ENCODE measurements around the gene FRMPD2.

FRMPD2 gene

GRCh38 chr10:48274636-48275035 lies at the start of gene FRMPD2:
FRMPD2 (minus strand) TSS chr10:48274696; CDS start chr10:48274567, 129 bp downstream.
- DNase-seq (ENCODE audit: low read depth), result no peak

DNA sequence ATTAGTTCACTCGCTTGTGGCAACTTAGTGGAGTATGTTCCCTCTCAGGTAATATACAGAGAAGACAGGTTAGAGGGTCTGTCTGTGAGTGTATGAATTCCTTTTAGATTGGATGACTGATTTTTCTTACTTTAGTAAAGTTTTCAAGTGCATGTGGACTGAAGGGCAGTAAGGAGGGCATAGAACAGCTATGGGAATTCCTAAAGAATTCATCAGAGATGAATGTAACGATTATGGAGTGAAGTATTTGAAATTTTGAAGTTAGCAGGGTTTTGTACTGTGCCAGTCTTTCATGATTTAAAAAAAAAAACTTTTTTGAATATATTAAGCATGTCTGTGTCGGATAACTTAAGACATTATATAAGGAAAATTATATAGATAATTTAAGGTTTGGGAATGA lies 47.5 kb upstream of the FRMPD2 start:
- DNase-seq (ENCODE audit: low read depth), result no peak

- DNase-seq (ENCODE audit: low read depth), result no peak
Measured at GRCh38 chr10:48317321-48317990, 43.0 kb upstream of the FRMPD2 start.

DNA sequence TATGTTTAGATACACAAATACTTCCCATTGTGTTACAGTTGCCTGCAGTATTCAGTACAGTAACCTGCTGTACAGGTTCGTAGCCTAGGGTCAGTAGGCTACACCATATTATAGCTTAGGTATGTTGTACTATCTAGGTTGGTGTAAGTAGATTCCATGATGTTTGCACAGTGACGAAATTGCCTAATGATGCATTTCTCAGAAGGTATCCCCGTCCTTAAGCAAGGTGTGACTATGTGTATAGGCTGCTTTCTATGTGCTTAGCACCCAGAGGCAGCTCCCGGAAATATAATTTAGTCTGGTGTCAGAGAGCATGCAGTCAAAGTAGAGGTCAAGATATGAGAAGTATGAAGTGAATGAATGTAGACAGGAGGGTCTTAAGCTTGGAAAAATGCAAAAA lies 41.7 kb upstream of the FRMPD2 start:
- no peak for DNase-seq (ENCODE audit: low read depth)

- DNase-seq (ENCODE audit: low read depth), result no peak
Measured at GRCh38 chr10:48314107-48314506, 39.6 kb upstream of the FRMPD2 start.

GRCh38 chr10:48309711-48310226 lies 35.3 kb upstream of the FRMPD2 start:
- DNase-seq (ENCODE audit: low read depth), result no peak

DNA sequence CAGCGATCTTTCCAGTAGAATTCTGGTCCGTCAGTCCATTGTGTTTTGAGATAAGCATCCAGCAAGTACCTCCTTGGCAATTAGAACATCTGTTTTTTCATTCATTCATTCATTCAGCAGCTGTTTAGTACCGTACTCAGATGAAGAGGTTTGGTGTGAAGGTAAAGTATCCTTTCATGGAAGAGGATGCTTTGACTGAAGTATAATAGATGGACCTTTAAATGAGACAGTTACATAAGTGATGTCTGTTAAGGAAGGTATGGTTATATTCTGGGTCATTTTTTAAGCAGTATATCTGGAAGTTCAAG lies 33.2 kb upstream of the FRMPD2 start:
- DNase-seq (ENCODE audit: low read depth), result no peak

GRCh38 chr10:48306870-48307710 lies 32.6 kb upstream of the FRMPD2 start:
- no peak for DNase-seq (ENCODE audit: low read depth)

GRCh38 chr10:48306265-48306869 lies 31.9 kb upstream of the FRMPD2 start, which contains the start of gene MAPK8:
MAPK8 (plus strand) TSS chr10:48306677; CDS start chr10:48401661, 94,984 bp downstream.
- DNase-seq (ENCODE audit: low read depth), result peak; percentile 75

DNA sequence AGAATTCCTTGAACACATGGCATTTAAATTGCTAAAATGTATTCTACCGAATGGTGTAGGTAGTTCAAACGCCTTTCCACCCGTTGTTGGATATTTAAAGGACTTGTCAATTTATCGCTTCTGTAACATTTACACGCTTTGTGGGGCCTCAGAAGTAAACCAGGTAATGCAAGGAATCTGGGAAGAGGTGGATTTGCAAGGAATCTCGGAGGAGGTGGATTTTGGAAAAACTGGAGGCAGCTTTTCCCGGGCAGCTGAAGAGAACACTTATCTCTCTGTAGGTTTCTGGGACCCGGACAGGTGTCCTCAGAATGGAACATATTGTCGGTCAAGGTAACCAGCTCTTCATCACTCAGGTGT lies 31.4 kb upstream of the FRMPD2 start:
- DNase-seq (ENCODE audit: low read depth), result no peak

DNA sequence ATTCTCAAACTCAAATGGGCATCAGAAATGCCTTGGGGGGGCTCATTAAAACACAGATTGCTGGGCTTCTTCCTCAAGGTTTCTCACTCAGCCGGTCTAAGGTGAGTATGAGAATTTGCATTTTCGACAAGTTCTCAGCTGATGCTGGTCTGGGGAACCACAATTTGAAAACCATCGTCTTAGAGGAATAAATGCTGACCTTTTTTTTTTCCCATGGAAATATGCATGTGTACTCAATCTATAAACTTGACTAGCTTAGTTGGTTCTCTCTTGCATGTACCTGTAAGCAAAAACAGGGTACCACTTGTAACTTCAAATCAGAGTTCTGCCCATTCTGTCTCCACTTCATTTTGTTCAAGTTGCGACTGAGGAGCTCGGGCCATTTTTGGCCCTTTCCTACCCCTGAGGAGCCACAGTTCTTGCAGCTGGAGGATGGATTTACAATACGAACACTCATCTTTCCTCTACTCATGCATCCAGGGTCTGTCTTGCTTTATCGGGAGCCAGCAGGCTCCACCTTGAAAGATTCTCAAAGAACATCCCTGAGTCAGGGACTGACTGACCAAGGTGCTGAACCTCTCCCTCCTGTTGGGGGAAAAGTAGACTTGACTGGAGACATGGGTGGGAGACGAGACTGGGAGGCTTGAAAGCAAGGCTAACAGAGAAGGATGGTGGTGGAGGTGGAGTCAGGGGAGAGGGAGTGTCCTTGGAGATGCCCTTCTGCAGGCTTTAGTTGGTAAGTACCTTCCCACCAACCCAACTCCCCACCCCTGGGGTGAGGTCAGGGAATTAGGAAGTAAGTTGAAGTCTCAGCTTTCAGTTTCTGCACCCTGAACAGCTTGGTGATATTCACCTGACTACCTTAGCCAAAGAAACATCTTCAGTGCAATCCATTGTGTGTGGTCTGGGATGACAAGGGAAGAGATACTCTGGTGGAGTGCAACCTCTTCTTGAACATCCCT lies 28.3 kb upstream of the FRMPD2 start:
- DNase-seq (ENCODE audit: low read depth), result no peak

DNA sequence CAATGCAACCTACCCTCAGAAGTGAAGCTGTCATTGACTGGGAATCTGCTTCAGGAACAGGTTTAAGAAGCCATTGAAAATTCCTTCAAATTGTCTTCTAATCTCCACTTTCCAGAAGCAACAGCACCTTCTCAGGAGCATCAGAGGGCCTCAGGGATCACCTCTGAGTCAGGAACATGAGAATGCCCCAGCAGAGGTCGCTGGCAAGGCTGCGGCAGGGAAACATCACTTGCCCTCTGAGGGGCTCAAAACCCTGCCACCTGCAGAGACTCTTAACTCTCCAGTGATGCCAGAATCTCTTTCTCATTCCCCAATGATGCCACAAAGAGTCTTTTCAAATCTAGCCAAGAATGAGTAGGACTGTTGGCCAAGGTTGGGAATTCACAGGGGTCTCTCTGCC lies 26.1 kb upstream of the FRMPD2 start:
- DNase-seq (ENCODE audit: low read depth), result no peak

GRCh38 chr10:48299692-48300091 lies 25.2 kb upstream of the FRMPD2 start:
- no peak for DNase-seq (ENCODE audit: low read depth)

DNA sequence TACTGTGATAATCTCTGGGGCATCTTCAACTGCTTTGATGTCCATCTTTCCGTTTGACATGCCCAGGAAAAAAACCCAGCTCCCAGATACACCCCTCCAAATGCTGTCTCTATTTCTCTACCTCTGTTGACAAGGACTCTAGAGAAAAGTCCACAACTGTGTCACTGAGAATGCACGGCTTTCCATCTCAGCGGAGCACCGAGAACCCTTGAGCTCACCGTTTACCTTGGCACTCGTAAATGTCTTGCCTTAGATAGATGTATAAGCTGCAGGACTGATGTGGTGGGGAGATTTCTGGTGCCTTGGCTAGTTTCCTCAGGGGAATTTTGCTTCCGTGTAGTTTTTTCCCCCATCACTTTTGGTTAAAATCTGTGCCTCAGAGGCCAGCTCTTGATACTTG lies 24.6 kb upstream of the FRMPD2 start:
- no peak for DNase-seq (ENCODE audit: low read depth)

- no peak for DNase-seq (ENCODE audit: low read depth)
Measured at GRCh38 chr10:48296576-48297098, 22.1 kb upstream of the FRMPD2 start.

DNA sequence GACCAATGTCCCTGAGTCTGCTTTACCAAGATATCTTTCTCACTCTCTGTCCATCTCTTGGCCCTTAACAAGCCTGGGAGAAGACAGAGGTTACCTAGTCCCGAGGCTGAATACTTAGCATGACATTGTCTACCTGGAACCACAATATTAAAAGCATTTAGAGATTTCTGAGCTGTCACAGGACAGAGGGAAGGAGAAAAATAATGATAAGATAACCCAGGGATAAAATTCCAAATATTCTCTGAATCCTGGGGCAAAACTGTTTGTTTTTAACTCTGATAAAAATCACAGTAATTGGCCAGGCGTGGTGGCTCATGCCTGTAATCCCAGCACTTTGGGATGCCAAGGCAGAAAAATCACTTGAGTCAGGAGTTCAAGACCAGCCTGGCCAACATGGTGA lies 19.9 kb upstream of the FRMPD2 start:
- DNase-seq (ENCODE audit: low read depth), result no peak

GRCh38 chr10:48292616-48293015 lies 18.1 kb upstream of the FRMPD2 start:
- DNase-seq (ENCODE audit: low read depth), result no peak

DNA sequence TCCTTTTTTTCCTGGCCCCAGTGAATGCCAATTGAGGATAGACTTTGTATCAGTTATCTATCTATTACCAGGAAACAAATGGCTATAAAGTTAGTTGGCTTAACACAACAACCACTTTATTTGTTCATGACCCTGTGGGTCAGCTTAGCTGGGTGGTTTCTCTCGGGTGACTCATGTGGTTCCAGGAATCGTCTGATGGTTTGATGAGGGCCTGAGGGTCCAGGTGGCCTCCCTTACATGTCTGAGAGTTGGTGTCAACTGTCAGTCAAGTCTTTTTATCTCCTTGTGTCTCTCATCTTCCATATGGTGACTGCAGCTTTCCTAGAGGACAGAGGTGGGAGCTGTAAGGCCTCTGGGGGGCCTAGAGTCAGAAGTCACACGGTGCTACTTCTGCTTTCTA lies 16.7 kb upstream of the FRMPD2 start:
- DNase-seq (ENCODE audit: low read depth), result no peak

DNA sequence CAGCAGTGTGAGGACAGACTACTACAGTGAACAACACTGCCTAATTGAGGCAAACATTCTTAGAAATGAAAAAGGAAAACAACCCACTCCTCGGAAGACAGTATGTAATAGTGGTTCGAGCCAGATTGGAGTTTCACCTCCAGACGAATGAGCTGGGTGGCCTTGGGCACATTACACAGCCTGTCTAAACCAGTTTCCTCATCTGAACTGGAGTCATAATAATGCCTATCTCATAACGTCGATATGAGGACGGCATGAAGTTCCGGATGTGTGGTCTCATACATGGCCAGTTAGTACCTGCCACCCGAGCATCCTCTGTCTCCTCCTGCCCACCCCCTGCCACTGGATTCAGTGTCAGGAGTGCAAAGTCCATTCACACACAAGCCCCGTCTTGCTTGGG lies 15.8 kb upstream of the FRMPD2 start:
- DNase-seq (ENCODE audit: low read depth), result no peak

- DNase-seq (ENCODE audit: low read depth), result peak; percentile 14
Measured at GRCh38 chr10:48289501-48290238, 15.2 kb upstream of the FRMPD2 start.

- no peak for DNase-seq (ENCODE audit: low read depth)
Measured at GRCh38 chr10:48288661-48289060, 14.2 kb upstream of the FRMPD2 start.

Measured in fibroblast of the conjunctiva (primary cell).